Measurements from ENCODE around the gene TMPRSS7. TPM values are rescaled to one million over a fixed set of nuclear protein-coding genes. Genes with fewer than 3 reads are reported as not detected.

The TMPRSS7 gene
- polyA plus RNA-seq, 1 experiment, result not detected

DNA sequence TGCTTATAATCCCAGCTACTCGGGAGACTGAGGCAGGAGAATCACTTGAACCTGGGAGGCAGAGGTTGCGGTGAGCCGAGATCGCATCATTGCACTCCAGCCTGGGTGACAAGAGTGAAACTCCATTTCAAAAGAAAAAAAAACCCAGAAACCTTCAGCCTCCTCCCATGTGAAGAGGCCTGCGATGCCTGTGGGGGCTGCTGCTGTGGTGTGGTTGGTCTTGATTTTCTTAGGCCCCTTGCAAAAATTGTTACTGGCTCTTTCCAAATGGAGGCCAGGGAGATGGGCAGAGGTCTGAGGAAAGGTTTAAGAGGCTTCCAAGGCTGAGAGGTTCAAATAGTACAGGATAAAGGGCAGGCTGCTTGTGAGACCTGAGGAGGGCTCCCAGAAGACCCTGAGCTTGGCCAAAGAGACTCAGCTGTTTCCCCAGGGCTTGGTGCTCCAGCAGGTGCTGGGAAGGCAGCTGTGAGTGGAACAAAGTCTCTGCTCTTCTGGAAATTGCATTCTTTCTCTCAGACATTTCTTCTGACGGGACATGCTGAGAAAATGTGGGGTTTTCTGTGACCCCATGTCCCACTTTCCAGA is 80.1 kb downstream of the TMPRSS7 start:
- H3K27ac ChIP-seq (ENCODE audit: low read depth, low read length), result no peak overlapping the region
- ChIA-PET CTCF (no interaction called here), POLR2A (no interaction called here)
- no peaks in the 10 kb centered on the region for H3K9me3 ChIP-seq (ENCODE audit: control insufficient read depth, insufficient read depth, low read length)
- H3K27me3 ChIP-seq (ENCODE audit: control insufficient read depth, insufficient read depth, low read length), result no peaks in the 10 kb centered on the region
- no peak for DNase-seq (ENCODE audit: low read depth, low spot score)
- H3K4me3 ChIP-seq (ENCODE audit: low read depth, low read length), result no peak overlapping the region
- TF ChIP-seq, protein P1, sequence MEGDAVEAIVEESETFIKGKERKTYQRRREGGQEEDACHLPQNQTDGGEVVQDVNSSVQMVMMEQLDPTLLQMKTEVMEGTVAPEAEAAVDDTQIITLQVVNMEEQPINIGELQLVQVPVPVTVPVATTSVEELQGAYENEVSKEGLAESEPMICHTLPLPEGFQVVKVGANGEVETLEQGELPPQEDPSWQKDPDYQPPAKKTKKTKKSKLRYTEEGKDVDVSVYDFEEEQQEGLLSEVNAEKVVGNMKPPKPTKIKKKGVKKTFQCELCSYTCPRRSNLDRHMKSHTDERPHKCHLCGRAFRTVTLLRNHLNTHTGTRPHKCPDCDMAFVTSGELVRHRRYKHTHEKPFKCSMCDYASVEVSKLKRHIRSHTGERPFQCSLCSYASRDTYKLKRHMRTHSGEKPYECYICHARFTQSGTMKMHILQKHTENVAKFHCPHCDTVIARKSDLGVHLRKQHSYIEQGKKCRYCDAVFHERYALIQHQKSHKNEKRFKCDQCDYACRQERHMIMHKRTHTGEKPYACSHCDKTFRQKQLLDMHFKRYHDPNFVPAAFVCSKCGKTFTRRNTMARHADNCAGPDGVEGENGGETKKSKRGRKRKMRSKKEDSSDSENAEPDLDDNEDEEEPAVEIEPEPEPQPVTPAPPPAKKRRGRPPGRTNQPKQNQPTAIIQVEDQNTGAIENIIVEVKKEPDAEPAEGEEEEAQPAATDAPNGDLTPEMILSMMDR (IDR thresholded peaks at IDR 0.05; ENCODE audit: low read depth, low read length), result no peak

DNA sequence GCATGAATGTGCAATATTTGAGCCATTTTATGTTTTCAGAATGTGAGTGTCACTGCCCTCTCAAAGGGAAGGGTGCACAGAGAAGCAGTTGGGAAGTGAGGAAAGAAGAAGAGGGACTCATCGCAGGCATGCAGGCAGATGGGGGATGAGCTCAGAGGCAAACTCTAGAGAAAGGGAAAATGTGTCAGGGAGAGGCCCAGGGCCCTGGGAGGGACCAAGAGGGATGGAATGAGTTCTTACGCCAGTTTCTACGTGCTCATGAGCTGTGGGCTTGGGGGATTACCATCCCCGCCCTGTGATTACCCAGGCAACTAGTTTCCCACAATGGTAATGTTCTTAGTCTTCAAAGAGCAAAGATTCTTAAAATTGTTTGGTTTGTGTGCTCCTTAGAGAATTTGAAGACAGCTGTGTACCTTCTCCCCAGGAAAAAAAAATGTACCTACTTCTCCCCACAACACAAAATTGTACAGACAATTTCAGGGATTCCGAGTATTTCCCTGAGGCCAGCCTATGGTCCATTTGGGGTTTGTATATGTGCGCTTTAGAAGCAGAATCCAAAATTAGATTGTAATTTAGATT is 80.7 kb downstream of the TMPRSS7 start:
- TF ChIP-seq, protein P1 (IDR thresholded peaks at IDR 0.05; ENCODE audit: low read depth, low read length), result no peak
- POLR2A ChIA-PET, result no interaction called here
- Histone ChIP-seq H3K9me3 (ENCODE audit: control insufficient read depth, insufficient read depth, low read length) (no peaks in the 10 kb centered on the region), H3K4me3 (ENCODE audit: low read depth, low read length) (no peak overlapping the region), H3K27me3 (ENCODE audit: control insufficient read depth, insufficient read depth, low read length) (no peaks in the 10 kb centered on the region), H3K27ac (ENCODE audit: low read depth, low read length) (no peak overlapping the region)
- no peak for DNase-seq (ENCODE audit: low read depth, low spot score)
- CTCF ChIA-PET, result interaction anchor here (0.6 kb wide), 1 partner anchor 177 kb away, joined by 6 read pairs; no protein-coding TSS in a partner anchor

DNA sequence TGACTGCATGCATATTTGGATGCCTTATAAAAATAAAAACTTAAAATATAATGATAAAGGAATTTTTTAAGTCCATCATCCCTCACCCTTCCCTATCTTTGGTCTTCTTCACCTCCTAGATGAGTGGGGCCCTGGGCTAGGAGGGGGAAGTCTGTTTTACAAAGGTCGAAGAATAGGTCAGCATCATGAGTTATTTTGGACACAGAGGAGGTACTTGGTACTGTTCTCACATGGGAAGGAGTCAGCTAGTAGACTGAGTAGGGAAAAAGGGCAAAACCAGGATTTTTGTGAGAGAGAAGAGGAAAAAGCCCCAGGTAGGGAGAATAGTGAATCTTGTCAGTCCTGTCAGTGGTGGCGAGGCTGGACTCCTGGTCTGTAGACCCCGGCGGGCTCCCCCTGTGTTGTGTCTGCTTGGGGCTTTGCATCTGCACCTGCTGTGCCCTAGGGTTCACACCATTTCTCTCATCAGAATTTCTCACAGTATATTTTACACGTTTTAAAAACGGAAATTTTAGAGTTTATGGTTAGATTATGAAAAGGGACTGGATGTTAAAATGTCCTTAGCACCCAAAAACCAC is 81.4 kb downstream of the TMPRSS7 start:
- DNase-seq (ENCODE audit: low read depth, low spot score), result no peak
- CTCF ChIA-PET, result interaction anchor here (0.6 kb wide), 1 partner anchor 177 kb away, joined by 6 read pairs; no protein-coding TSS in a partner anchor
- H3K27me3 ChIP-seq (ENCODE audit: control insufficient read depth, insufficient read depth, low read length), result no peaks in the 10 kb centered on the region
- H3K27ac ChIP-seq (ENCODE audit: low read depth, low read length), result no peak overlapping the region
- H3K9me3 ChIP-seq (ENCODE audit: control insufficient read depth, insufficient read depth, low read length), result no peaks in the 10 kb centered on the region
- TF ChIP-seq, protein P1 (IDR thresholded peaks at IDR 0.05; ENCODE audit: low read depth, low read length), result no peak
- POLR2A ChIA-PET, result no interaction called here
- no peak overlapping the region for H3K4me3 ChIP-seq (ENCODE audit: low read depth, low read length)

DNA sequence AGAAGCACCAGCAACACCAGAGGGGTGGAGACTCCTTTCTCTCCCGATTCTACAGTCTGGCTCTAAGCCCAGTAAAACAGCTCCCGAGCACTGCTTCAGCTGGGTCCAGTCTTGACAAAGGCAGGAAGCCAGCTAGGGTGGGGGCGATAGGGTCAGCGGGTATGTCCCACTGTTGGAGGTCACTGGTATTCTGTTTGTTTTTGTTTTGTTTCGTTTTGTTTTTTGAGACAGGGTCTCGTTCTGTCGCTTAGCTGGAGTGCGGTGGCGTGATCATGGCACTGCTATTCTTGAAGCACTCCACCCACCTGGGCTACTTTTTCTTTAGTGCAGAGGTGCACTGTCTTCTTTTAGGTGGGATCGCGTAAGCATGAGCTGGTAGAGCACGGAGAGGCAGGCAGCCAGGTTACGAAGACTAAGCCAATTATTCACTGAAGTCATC is 82.2 kb downstream of the TMPRSS7 start:
- CTCF ChIA-PET, result interaction anchor here (0.6 to 1.6 kb wide), 2 partner anchors 74 to 177 kb away, joined by 3 to 6 read pairs; partner anchors contain the start of gene SLC9C1
- POLR2A ChIA-PET, result no interaction called here

More for the DNA sequence above, 82.2 kb downstream of the TMPRSS7 start:
- H3K27ac ChIP-seq (ENCODE audit: low read depth, low read length), result no peak overlapping the region
- H3K9me3 ChIP-seq (ENCODE audit: control insufficient read depth, insufficient read depth, low read length), result no peaks in the 10 kb centered on the region
- H3K4me3 ChIP-seq (ENCODE audit: low read depth, low read length), result no peak overlapping the region
- TF ChIP-seq, protein P1 (IDR thresholded peaks at IDR 0.05; ENCODE audit: low read depth, low read length), result no peak
- H3K27me3 ChIP-seq (ENCODE audit: control insufficient read depth, insufficient read depth, low read length), result no peaks in the 10 kb centered on the region
- no peak for DNase-seq (ENCODE audit: low read depth, low spot score)

Data from AG04450 (cell line).